SH-SY5Y (cell line): ENCODE results near the gene ASIC3.

Experiments
- GATA2 ChIP-seq: IDR thresholded peaks from 2 replicates; pipeline ENCODE4 v1.6.1; 2011; ENCODE audit warnings: mild to moderate bottlenecking, low read depth, low read length
- GATA3 ChIP-seq: IDR thresholded peaks from 2 replicates; pipeline ENCODE4 v1.6.1; 2011; ENCODE audit warnings: low read depth, mild to moderate bottlenecking, low read length, moderate library complexity

DNA sequence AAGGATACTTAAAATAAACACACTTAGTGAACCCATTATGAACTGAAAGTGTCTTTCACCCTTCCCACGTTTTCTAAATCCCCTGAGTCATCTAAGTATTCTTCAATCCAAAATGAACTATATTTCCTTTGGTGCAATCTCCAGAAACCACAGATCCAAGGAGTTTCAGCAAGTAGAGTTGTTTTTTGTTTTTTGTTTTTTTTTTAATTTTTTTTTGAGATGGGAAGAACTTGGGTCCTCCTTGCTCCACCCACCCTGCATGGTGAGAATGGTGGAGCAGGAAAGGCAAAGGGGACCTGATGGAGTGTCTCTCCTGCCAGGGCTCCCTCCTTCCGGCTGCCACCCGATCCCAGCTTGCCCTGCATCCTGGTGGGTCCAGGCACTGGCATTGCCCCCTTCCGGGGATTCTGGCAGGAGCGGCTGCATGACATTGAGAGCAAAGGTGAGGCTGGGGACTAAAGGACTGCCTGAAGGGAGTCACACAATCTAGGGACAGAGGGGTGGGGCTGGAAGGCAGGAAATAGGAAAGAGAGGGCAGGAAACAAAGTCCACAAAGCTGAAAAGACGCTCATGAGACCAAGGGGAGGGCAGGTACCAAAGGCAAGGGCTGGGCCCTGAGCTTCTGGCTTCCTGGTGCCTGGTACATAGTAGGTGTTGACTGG lies 36.2 kb upstream of the ASIC3 start:
- no peak for TF ChIP-seq GATA3
- TF ChIP-seq GATA2 = no peak
